Measurements from ENCODE around the gene EGR4.

EGR4 gene

DNA sequence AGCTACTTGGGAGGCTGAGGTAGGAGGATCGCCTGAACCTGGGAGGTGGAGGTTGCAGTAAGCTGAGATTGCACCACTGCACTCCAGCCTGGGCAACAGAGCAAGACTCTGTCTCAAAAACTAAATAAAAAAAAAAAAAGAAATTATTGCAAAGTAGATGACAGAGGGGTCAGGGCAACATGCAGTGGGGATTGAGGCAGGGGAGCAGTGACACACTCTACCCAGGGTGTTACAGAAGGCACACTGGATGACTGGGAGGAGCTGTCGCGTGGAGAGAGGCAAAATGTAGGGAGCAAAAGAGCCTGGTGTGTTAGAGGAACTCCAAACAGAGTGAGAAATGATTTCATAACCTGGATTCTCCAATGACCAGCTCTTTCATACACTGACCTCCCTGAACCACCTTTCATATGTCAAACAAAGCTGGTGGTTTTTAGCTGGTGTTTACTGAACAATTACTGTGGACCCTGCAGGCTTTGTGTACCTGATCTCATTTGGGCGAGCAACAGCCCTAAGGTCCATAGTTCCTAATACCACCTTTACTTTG lies 31.2 kb downstream of the EGR4 start:
- H3K79me2 ChIP-seq (ENCODE audit: insufficient read depth, low read depth) = no peaks in the 10 kb centered on the region
- H2AFZ ChIP-seq (ENCODE audit: low read depth) = no peak overlapping the region
- H3K27me3 ChIP-seq (ENCODE audit: insufficient read depth, low read depth) = no peaks in the 10 kb centered on the region
- H3K36me3 ChIP-seq (ENCODE audit: insufficient read depth) = peaks cover 4% of the 10 kb centered on the region; the same call in 1 of the 2 replicates
- H3K4me2 ChIP-seq = no peak overlapping the region
- no peaks in the 10 kb centered on the region for H3K4me1 ChIP-seq (ENCODE audit: low read depth, poor library complexity, severe bottlenecking)
- TF ChIP-seq, protein P1, sequence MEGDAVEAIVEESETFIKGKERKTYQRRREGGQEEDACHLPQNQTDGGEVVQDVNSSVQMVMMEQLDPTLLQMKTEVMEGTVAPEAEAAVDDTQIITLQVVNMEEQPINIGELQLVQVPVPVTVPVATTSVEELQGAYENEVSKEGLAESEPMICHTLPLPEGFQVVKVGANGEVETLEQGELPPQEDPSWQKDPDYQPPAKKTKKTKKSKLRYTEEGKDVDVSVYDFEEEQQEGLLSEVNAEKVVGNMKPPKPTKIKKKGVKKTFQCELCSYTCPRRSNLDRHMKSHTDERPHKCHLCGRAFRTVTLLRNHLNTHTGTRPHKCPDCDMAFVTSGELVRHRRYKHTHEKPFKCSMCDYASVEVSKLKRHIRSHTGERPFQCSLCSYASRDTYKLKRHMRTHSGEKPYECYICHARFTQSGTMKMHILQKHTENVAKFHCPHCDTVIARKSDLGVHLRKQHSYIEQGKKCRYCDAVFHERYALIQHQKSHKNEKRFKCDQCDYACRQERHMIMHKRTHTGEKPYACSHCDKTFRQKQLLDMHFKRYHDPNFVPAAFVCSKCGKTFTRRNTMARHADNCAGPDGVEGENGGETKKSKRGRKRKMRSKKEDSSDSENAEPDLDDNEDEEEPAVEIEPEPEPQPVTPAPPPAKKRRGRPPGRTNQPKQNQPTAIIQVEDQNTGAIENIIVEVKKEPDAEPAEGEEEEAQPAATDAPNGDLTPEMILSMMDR (conservative IDR thresholded peaks at IDR 0.05; ENCODE audit: low read depth, low read length) = no peak
- no peak overlapping the region for H3K27ac ChIP-seq
- H3K9ac ChIP-seq = no peak overlapping the region
- H3K4me3 ChIP-seq (IDR thresholded peaks at IDR 0.05; ENCODE audit: insufficient read depth, low read depth, low read length) = no peak overlapping the region
- no peaks in the 10 kb centered on the region for H4K20me1 ChIP-seq (ENCODE audit: insufficient read depth)

DNA sequence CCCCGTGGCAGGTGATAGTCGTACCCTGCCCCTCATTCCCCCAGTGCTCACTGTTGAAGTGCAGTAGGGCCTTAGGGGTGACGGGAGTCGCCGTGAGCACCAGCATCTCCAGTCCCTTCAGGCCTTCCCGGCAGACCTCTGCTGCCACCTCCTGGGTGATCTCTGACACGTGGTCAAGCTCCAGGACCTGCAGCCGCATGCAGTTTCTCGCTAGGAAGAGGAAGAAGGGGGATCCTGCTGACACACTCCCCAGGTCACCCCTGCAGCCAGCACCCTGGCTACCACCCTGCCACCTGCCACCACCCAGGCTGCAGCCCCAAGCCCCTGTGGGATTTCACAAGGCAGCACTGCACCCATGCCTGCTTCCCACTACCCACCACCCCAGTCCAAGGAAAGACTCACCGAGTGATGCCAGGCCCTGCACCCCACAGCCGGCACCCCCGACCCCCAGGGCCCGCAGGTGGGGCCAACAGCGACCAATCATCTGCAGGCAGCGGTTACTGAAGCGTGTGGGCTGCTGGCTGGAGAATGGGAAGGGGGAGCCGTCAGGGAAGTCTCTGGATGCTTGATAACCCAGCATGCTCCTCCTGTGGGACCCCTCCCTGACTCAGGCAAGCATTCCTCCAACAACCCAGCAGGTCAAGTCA lies 32.9 kb downstream of the EGR4 start:
- Histone ChIP-seq H4K20me1 (ENCODE audit: insufficient read depth) (no peaks in the 10 kb centered on the region), H3K79me2 (ENCODE audit: insufficient read depth, low read depth) (no peaks in the 10 kb centered on the region), H3K4me2 (no peak overlapping the region), H3K36me3 (ENCODE audit: insufficient read depth) (peaks cover 4% of the 10 kb centered on the region; the same call in 1 of the 2 replicates), H3K27ac (no peak overlapping the region), H2AFZ (ENCODE audit: low read depth) (no peak overlapping the region), H3K27me3 (ENCODE audit: insufficient read depth, low read depth) (no peaks in the 10 kb centered on the region), H3K4me1 (ENCODE audit: low read depth, poor library complexity, severe bottlenecking) (no peaks in the 10 kb centered on the region), H3K9ac (no peak overlapping the region), H3K4me3 (IDR thresholded peaks at IDR 0.05; ENCODE audit: insufficient read depth, low read depth, low read length) (no peak overlapping the region)
- TF ChIP-seq, protein P1 (conservative IDR thresholded peaks at IDR 0.05; ENCODE audit: low read depth, low read length) = no peak; the same call in 1 of the 2 replicates

DNA sequence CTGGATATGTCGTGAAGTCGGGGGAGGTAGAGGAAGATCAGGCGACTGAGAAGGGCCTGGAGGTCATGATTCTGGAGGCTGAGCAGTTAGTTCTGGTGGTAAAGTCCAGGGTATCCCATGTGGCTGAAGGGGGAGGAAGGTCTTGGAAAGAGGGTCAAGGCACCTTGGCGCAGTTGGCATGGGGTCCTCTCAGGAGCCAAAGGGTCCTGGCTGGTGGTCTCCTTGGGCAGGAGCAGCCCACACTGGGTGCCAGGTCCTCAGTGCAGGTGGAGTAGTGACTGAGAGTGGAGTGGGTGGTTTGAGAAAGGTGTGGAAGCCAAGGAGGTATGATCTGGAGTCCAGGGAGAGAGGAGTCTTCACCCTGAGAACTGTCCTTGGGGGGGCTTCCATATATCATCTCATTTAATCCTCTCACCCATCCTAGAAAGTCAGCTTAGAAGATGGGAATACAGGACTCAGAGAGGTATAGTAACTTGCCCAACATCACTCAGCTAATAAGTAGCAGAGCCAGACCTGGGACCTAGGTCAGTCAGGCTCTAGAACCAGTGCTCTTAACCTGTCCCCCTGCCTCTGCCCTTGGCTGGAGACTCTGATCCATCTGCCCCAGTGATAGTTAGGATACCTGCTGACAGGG lies 33.5 kb downstream of the EGR4 start:
- H3K4me2 ChIP-seq = no peak overlapping the region
- H4K20me1 ChIP-seq (ENCODE audit: insufficient read depth) = no peaks in the 10 kb centered on the region
- TF ChIP-seq, protein P1 (conservative IDR thresholded peaks at IDR 0.05; ENCODE audit: low read depth, low read length) = no peak; the same call in 1 of the 2 replicates
- H3K9ac ChIP-seq = no peak overlapping the region
- no peaks in the 10 kb centered on the region for H3K4me1 ChIP-seq (ENCODE audit: low read depth, poor library complexity, severe bottlenecking)
- no peak overlapping the region for H3K4me3 ChIP-seq (IDR thresholded peaks at IDR 0.05; ENCODE audit: insufficient read depth, low read depth, low read length)
- H2AFZ ChIP-seq (ENCODE audit: low read depth) = no peak overlapping the region
- H3K79me2 ChIP-seq (ENCODE audit: insufficient read depth, low read depth) = no peaks in the 10 kb centered on the region
- no peak overlapping the region for H3K27ac ChIP-seq
- no peaks in the 10 kb centered on the region for H3K27me3 ChIP-seq (ENCODE audit: insufficient read depth, low read depth)
- peaks cover 4% of the 10 kb centered on the region; the same call in 1 of the 2 replicates for H3K36me3 ChIP-seq (ENCODE audit: insufficient read depth)

DNA sequence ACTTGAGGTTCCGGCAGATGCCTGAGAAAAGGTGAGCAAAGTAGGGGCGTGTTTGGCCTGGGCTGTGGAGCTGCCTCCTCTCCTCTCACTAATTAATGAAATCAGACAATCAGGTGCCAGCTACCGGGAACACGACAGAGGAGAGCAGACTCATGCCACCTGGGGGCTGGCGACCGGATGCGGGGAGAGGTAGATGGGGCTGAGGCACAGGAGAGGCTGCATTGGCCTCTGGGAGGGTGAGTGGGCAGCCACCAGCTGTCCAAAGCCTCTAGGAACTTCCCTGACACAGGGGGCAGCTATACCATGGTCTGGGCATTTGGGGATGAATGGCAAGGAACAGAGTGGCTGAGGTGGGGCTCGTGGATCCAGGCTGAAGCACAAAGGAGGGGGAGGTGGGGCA lies 34.1 kb downstream of the EGR4 start:
- Histone ChIP-seq H3K4me2 (no peak overlapping the region), H3K4me3 (IDR thresholded peaks at IDR 0.05; ENCODE audit: insufficient read depth, low read depth, low read length) (no peak overlapping the region), H3K36me3 (ENCODE audit: insufficient read depth) (peaks cover 4% of the 10 kb centered on the region; the same call in 1 of the 2 replicates), H3K9ac (no peak overlapping the region), H2AFZ (ENCODE audit: low read depth) (no peak overlapping the region), H3K27me3 (ENCODE audit: insufficient read depth, low read depth) (no peaks in the 10 kb centered on the region), H3K4me1 (ENCODE audit: low read depth, poor library complexity, severe bottlenecking) (no peaks in the 10 kb centered on the region), H3K79me2 (ENCODE audit: insufficient read depth, low read depth) (no peaks in the 10 kb centered on the region), H3K27ac (no peak overlapping the region), H4K20me1 (ENCODE audit: insufficient read depth) (no peaks in the 10 kb centered on the region)
- TF ChIP-seq, protein P1 (conservative IDR thresholded peaks at IDR 0.05; ENCODE audit: low read depth, low read length) = no peak
